Fibroblast of the conjunctiva (primary cell): ENCODE data around the gene CSF3R.
"Not testable (repeated sequence)": the region's sequence is repeated elsewhere in the genome, so short reads cannot be mapped to it uniquely, and the experiment has no call there.

Experiments used
- DNase-seq: peaks from one replicate; pipeline ENCODE4 v3.0.0-alpha.2; 2010; ENCODE audit warnings: low read depth

CSF3R gene

DNA sequence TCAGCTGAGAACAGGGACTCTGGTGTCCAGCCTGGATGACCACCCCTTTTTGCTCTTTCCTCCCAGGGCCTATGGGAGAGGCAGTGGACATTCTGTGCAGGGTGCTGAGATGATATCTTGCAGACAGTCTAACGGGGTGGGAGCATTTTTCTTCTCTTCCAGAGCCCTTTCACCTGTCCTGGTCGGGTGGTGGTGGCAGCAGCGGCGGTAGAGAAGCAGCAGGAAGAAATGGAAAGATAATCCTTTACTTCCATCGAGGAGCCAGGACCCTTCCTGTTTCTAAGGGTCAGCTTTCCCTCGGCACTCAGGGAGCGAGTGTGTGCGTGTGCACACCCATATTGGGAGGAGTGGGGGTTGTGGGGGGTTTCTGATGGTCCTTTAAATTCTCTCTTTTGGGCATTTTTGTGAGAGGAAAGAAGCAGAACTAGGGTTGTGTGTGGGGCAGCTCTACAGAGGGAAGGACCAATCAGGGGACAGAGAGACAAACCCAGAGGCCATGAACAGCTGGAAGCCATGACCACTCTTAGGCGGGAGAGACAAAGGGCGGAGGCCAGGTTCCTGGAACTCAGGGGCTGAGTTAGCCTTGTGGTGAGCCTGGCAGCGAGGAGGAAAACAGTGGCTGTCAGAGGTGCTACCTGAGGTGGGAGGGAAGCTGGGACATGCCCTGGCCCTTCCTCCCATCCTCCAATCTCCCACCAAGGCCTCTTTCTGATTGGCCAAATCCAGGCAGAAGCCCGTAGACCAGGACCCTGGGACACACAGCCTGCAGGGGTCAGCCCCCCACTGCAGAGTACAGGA lies 31.2 kb upstream of the CSF3R start:
- DNase-seq = no peak

GRCh38 chr1:36512842-36513241 lies 30.1 kb upstream of the CSF3R start:
- DNase-seq = no peak

GRCh38 chr1:36511804-36512798 lies 29.4 kb upstream of the CSF3R start:
- DNase-seq = no peak

DNA sequence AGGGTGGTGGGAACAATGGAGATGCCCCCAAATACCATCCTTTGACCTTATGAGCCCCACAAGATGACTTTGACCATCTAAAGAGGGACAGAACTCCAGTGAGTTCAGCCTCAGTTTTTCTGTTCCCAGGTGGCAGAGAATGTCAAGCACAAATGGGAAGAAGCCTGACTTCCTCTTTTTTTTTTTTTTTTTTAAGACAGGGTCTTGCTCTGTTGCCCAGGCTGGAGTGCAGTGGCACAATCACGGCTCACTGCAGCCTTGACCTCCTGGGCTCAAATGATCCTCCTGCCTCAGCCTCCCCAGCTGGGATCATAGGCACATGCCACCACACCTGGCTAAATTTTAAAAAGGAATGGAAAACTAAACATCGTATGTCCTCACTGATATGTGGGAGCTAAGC lies 28.5 kb upstream of the CSF3R start:
- DNase-seq = not testable (repeated sequence)

GRCh38 chr1:36510418-36510817 lies 27.7 kb upstream of the CSF3R start:
- DNase-seq = no peak

DNA sequence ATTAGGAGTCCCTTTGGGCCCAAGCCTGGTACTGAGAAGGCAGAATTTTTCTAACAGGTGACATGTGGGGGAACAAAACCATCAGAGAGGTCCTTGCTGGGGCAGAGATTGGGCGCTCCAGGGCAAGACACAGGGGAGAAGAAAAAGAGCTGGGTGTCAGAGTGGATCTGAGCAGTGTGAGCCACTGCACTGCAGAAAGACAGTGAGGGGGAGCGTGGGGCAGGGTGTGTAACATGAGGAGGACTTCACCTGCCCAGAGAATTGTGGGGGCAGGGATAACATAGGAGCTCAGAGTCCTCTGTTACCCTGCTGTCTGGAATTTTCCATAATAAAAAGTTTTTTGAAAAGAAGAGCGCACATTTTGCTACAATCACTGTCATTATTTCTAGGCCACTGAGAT lies 25.5 kb upstream of the CSF3R start:
- no peak for DNase-seq

- no peak for DNase-seq
Measured at GRCh38 chr1:36506276-36506920, 23.7 kb upstream of the CSF3R start.

- DNase-seq = no peak
Measured at GRCh38 chr1:36503733-36504132, 21.0 kb upstream of the CSF3R start.

DNA sequence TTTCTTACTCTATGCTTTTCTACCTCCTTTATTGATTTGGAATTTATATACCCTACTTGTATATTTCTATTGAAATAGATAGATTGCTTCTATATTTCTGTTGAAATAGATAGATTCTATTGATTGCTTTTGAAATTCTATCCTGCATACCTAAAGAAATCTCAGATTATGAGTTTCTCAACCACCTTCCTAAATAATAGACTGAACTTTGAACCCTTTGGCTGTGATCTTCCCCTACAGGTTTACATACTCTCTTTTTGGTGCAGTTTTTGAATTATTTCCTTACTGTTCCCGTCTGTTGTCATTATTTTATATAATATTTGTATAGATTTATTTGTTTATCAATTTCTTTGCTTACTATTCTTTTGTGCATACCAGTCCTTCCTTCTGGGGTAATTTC lies 20.4 kb upstream of the CSF3R start:
- DNase-seq = no peak

DNA sequence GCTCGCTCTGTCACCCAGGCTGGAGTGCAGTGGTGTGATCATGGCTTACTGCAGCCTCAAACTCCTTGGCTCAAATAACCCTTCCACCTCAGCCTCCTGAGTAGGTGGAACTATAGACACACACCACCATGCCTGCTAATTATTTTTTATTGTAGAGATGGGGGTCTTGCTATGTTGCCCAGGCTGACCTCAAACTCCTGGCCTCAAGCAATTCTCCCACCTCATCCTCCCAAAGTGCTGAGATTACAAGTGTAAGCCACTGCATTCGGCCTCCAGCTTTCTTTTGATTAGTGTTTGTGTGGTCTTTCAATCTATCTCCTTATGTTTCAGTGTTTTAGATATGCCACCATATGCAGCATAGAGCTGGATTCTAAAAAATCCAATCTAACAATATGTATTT lies 19.9 kb upstream of the CSF3R start:
- no peak for DNase-seq

- not testable (repeated sequence) for DNase-seq
Measured at GRCh38 chr1:36501911-36502310, 19.2 kb upstream of the CSF3R start.

GRCh38 chr1:36497207-36497606 lies 14.5 kb upstream of the CSF3R start:
- no peak for DNase-seq

GRCh38 chr1:36494971-36495370 lies 12.3 kb upstream of the CSF3R start:
- DNase-seq = no peak

DNA sequence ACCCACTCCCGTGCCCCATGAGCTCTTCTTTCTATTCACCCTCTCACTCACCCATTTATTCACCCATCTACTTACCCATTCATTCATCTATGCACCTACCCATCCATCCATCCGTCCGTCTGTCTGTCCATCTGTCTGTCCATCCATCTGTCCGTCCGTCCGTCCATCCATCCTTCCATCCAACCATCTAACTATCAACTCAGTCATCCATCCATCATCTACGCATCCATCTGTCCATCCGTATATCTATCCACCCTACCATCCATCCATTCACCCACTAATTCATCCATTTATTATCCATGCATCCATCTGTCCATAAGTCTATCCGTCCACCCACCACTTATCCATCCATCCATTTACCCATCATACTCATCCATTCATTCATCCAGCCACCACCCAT lies 10.8 kb upstream of the CSF3R start:
- DNase-seq = no peak

GRCh38 chr1:36492491-36492890 lies 9.8 kb upstream of the CSF3R start:
- no peak for DNase-seq

DNA sequence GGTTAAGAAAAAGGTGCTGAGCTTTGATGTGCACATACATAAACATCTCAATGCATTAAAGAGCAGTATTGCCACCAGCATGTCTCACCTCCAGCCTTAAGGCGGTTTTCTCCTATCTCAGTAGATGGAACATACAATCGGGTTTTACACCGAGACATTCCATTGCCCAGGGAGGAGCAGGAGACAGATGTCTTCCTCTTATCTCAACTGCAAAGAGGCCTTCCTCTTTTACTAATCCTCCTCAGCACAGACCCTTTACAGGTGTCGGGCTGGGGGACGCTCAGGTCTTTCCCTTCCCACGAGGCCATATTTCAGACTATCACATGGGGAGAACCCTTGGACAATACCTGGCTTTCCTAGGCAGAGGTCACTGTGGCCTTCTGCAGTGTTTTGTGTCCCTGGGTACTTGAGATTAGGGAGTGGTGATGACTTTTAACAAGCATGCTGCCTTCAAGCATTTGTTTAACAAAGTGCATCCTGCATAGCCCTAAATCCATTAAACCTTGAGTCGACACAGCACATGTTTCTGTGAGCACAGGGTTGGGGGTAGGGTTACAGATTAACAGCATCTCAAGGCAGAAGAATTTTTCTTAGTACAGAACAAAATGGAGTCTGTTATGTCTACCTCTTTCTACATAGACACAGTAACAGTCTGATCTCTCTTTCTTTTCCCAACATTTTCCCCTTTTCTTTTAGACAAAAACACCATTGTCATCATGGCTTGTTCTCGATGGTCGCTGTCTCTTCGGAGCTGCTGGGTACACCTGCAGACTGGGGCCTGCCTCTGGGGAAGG lies 6.7 kb upstream of the CSF3R start:
- DNase-seq = not testable (repeated sequence)

GRCh38 chr1:36487906-36488305 lies 5.2 kb upstream of the CSF3R start:
- no peak for DNase-seq

- not testable (repeated sequence) for DNase-seq
Measured at GRCh38 chr1:36487336-36487725, 4.6 kb upstream of the CSF3R start.

DNA sequence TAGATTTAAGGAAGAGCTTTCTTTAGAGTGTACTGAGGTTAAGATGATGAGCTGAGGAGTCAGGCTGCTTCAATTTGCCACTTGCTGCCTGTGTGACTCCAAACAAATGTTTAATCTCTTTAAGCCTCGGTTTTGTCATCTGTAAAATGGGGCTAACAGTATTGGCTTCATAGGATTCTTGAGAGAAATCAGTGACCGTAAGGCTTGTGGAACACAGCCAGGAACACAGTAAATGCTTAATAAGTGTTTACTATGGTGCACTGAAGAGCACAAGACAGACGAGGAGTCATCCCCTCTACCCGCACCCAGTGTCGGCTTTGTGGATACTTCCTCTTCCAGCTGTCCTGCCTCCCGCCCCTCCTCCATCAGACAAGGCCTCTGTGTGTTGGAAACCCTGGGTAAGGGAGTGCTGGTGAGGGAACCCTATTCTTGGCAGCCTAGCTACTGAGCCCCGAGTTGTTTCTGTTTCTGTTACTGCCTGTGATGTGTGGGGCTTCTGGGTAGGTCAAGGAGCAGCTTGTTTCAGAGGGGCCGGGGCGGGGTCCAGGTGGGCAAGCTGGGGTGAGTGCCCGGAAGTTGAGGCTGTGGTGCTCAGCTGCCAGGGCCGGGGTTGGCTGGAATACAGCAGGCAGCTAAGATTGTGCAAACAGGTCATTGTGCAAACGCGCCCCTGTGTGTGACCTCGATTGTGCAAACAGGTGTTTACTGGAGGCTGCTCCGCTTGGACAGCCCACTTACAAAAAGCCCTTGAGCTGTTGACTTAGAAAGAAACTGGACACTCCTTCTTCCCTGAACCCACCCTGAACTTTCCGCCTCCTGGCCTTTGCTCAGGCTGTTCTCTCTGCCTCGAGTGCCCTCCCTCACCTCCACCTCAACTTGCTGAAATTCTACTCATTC lies 4.0 kb upstream of the CSF3R start:
- DNase-seq = no peak

DNA sequence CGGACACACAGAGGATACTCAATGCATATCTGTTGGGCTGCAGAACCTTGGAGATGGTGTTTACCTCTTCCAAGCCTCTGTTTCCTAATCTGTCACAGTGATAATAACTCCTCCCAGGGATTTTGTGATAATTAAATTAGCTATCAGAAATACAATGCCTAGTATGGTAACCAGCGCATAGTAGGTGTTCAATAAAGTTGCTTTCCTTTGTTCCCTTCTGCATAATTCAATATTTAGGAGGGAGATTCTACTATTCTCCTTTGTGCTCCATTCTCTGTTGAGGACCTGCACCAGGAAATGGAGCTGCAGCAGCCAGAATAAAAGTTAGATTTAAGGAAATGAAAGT lies 3.4 kb upstream of the CSF3R start:
- no peak for DNase-seq

DNA sequence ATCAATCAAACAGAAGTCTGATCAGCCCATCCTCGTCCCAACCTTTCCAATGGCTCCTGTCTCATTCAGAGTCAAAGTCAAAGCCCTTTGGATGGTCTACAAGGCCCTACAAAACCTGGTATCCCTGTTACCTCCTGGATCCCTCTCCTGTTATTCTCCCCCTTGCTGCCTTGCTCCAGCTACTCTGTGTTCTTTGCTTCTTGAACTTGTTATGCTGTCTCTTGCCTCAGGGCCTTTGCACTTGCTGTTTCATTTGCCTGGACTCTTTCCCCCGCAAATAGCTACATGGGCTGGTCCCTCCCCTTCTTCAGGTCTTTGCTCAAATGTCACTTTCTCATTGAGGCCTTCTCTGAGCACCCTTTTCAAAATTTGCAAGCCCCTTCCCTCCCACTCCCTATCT lies 1.4 kb upstream of the CSF3R start:
- DNase-seq = no peak
